Upper lobe of left lung (tissue), 4 donors: ENCODE results near the gene CSNK1G1.

Experiments used
- EP300 ChIP-seq, 4 donors: sonication (generic); formaldehyde crosslinking; IDR thresholded peaks; one replicate each; pipeline ENCODE4 v1.5.1; 2017; ENCODE audit warnings: antibody characterized with exemption in 4 of 4, control low read depth in 2 of 4
- POLR2A ChIP-seq, 4 donors: fragments of 450-650 bp; IDR thresholded peaks; one replicate each; pipeline ENCODE4 v1.5.1; 2016 to 2017; ENCODE audit warnings: antibody characterized with exemption in 4 of 4, mild to moderate bottlenecking in 2 of 4
- POLR2AphosphoS5 ChIP-seq, 2 donors: sonication (generic); formaldehyde crosslinking; IDR thresholded peaks; one replicate each; pipeline ENCODE4 v1.5.1; 2017; ENCODE audit warnings: antibody characterized with exemption in 2 of 2
- TF ChIP-seq, protein P1 (sequence below), 6 experiments: fragments of 450-650 bp in 4 of 6; fragments of 200-600 bp in 2 of 6; sonication (generic) in 2 of 6; IDR thresholded peaks; one replicate each; pipeline ENCODE4 v1.5.1; 2016 to 2019; ENCODE audit warnings: antibody characterized with exemption in 6 of 6

DNA sequence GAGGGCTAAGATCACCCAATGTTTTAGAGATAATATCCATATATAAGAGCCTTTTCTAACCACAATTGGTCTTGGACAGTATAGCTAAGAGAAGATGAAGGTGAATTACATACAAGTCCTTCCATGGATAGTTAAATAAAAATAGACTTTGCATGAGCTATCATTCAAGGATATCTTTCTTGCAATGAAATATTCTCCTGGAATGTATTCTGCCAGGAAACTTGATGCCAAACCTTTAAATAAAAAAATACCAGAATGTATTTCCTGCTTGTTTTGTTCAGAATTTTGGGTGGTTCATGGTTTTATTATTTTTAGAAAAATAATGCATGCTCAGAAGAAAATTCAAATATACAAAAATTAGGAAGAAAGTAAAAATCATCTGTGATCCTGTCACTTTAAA is 104.3 kb downstream of the CSNK1G1 start:
- TF ChIP-seq, protein P1, sequence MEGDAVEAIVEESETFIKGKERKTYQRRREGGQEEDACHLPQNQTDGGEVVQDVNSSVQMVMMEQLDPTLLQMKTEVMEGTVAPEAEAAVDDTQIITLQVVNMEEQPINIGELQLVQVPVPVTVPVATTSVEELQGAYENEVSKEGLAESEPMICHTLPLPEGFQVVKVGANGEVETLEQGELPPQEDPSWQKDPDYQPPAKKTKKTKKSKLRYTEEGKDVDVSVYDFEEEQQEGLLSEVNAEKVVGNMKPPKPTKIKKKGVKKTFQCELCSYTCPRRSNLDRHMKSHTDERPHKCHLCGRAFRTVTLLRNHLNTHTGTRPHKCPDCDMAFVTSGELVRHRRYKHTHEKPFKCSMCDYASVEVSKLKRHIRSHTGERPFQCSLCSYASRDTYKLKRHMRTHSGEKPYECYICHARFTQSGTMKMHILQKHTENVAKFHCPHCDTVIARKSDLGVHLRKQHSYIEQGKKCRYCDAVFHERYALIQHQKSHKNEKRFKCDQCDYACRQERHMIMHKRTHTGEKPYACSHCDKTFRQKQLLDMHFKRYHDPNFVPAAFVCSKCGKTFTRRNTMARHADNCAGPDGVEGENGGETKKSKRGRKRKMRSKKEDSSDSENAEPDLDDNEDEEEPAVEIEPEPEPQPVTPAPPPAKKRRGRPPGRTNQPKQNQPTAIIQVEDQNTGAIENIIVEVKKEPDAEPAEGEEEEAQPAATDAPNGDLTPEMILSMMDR (IDR thresholded peaks at IDR 0.05) = no peak
- TF ChIP-seq POLR2A (IDR thresholded peaks at IDR 0.05) (no peak), POLR2AphosphoS5 (IDR thresholded peaks at IDR 0.05) (no peak), EP300 (IDR thresholded peaks at IDR 0.05) (no peak)
